HCT116 (cell line): Measurements from ENCODE around the gene GLO1. TPM values are rescaled to one million over a fixed set of nuclear protein-coding genes. Genes with fewer than 3 reads are reported as not detected.

Experiments
- ATAC-seq: fragments of 200-7000 bp; cut with Tn5 transposase; 2 replicates; pipeline ENCODE4 v1.9.1; 2020; ENCODE audit warnings: mild to moderate bottlenecking, moderate library complexity
- BruUV-seq: library from RNA; stranded (reverse); fragments of 400-500 nt; replicated peaks from 2 replicates; lab custom pipeline; 2021; lab: Mats Ljungman, UMichigan
- CTCF ChIA-PET: fragments of 300-600 bp; sonication (Branson Sonifier 250); formaldehyde crosslinking; loops from one replicate; lab custom pipeline; 2021; ENCODE audit warnings: antibody characterized with exemption; lab: Charles Lee
- POLR2A ChIA-PET: fragments of 300-600, 350-600 bp; sonication (Branson Sonifier 250); formaldehyde crosslinking; loops from one replicate; lab custom pipeline; 2021; ENCODE audit warnings: antibody characterized with exemption; lab: Charles Lee
- RAD21 ChIA-PET, 2 experiments: fragments of 300-600 bp; sonication (Branson Sonifier 250); formaldehyde crosslinking; loops; one replicate each; lab custom pipeline; 2023; ENCODE audit warnings: low total read pairs in 2 of 2; ENCODE audit not compliant: uncharacterized antibody in 2 of 2, unreplicated experiment in 2 of 2, low non-redundant PET in 1 of 2; lab: Charles Lee
- DNase-seq: peaks from one replicate; pipeline ENCODE4 v3.0.0-alpha.2; 2010; ENCODE audit warnings: low read depth, low spot score
- H2AFZ ChIP-seq: fragments of 200-600 bp; shearing (Covaris generic), sonication (generic); 2 replicates; pipeline ENCODE4 v1.6.1; 2017; ENCODE audit warnings: low read depth, mixed run types, mixed read lengths, antibody characterized with exemption, low read length; ENCODE audit not compliant: poor library complexity, severe bottlenecking
- H3K27ac ChIP-seq: 2 replicates; pipeline ENCODE4 v1.5.1; 2012; ENCODE audit warnings: low read depth, low read length
- H3K27me3 ChIP-seq: fragments of 200-600 bp; sonication (generic); 2 replicates; pipeline ENCODE4 v1.6.1; 2016; ENCODE audit warnings: mixed run types, low read length, mixed read lengths; ENCODE audit not compliant: insufficient read depth
- H3K36me3 ChIP-seq, 2 experiments: fragments of 200-500 bp in 1 of 2; fragments of 200-600 bp in 1 of 2; sonication (Bioruptor generic) in 1 of 2; sonication (generic) in 1 of 2; 2 replicates each; pipeline versions ENCODE4 v1.5.1 to v1.6.1; 2014 to 2016; ENCODE audit warnings: low read length in 2 of 2, inconsistent platforms in 1 of 2, mixed read lengths in 1 of 2, mixed run types in 1 of 2; ENCODE audit not compliant: insufficient read depth in 2 of 2, control insufficient read depth in 1 of 2
- H3K4me1 ChIP-seq, 2 experiments: fragments of 200-600 bp in 1 of 2; sonication (generic) in 1 of 2; 2 replicates each; pipeline versions ENCODE4 v1.5.1 to v1.6.1; 2012 to 2017; ENCODE audit warnings: low read length in 2 of 2, inconsistent platforms in 1 of 2, mild to moderate bottlenecking in 1 of 2, mixed read lengths in 1 of 2, mixed run types in 1 of 2, moderate library complexity in 1 of 2; ENCODE audit not compliant: insufficient read depth in 2 of 2, control insufficient read depth in 1 of 2
- H3K4me2 ChIP-seq: fragments of 200-600 bp; sonication (generic); 2 replicates; pipeline ENCODE4 v1.6.1; 2017; ENCODE audit warnings: mixed run types, low read length, mixed read lengths
- H3K4me3 ChIP-seq, 2 experiments: fragments of 200-600 bp in 1 of 2; sonication (generic) in 1 of 2; replicated peaks in 1 of 2; 2 replicates each; pipeline ENCODE4 v1.5.1; 2011 to 2016; ENCODE audit warnings: low read length in 2 of 2, control low read depth in 1 of 2, low read depth in 1 of 2, mild to moderate bottlenecking in 1 of 2, mixed read lengths in 1 of 2, mixed run types in 1 of 2
- H3K79me2 ChIP-seq: fragments of 200-600 bp; sonication (generic); 2 replicates; pipeline ENCODE4 v1.6.1; 2017; ENCODE audit warnings: mild to moderate bottlenecking, mixed run types, low read length, moderate library complexity, mixed read lengths; ENCODE audit not compliant: insufficient read depth
- H3K9ac ChIP-seq: fragments of 200-600 bp; sonication (generic); 2 replicates; pipeline ENCODE4 v1.6.1; 2016; ENCODE audit warnings: low read length, mixed read lengths
- H3K9me2 ChIP-seq: fragments of 200-600 bp; sonication (generic), shearing (Covaris generic); 2 replicates; pipeline ENCODE4 v1.6.1; 2017; ENCODE audit warnings: mixed run types, mild to moderate bottlenecking, moderate library complexity; ENCODE audit not compliant: insufficient read depth
- H3K9me3 ChIP-seq, 2 experiments: fragments of 200-500 bp in 1 of 2; fragments of 200-600 bp in 1 of 2; sonication (Bioruptor generic) in 1 of 2; sonication (generic) in 1 of 2; 2 replicates each; pipeline ENCODE4 v1.6.1; 2014 to 2017; ENCODE audit warnings: low read length in 2 of 2, mixed read lengths in 2 of 2, inconsistent platforms in 1 of 2, low read depth in 1 of 2, mild to moderate bottlenecking in 1 of 2, mixed run types in 1 of 2, moderate library complexity in 1 of 2; ENCODE audit not compliant: control insufficient read depth in 1 of 2, insufficient read depth in 1 of 2
- H4K20me1 ChIP-seq: fragments of 200-600 bp; sonication (generic), shearing (Covaris generic); 2 replicates; pipeline ENCODE4 v1.6.1; 2017; ENCODE audit warnings: mixed run types, mild to moderate bottlenecking, moderate library complexity; ENCODE audit not compliant: insufficient read depth
- ATF3 ChIP-seq: IDR thresholded peaks from 2 replicates; pipeline ENCODE4 v1.6.1; 2012
- CBX3 ChIP-seq: IDR thresholded peaks from 2 replicates; pipeline ENCODE4 v1.6.1; 2012; ENCODE audit warnings: low read depth
- CEBPB ChIP-seq: IDR thresholded peaks from 2 replicates; pipeline ENCODE4 v1.6.1; 2012; ENCODE audit warnings: low read depth
- EGR1 ChIP-seq: IDR thresholded peaks from 2 replicates; pipeline ENCODE4 v1.6.1; 2012; ENCODE audit warnings: low read depth
- ELF1 ChIP-seq: IDR thresholded peaks from 2 replicates; pipeline ENCODE4 v1.6.1; 2012; ENCODE audit warnings: low read depth, borderline replicate concordance
- EZH2 ChIP-seq: fragments of 200-600 bp; sonication (generic); IDR thresholded peaks from 2 replicates; pipeline ENCODE4 v1.6.1; 2017; ENCODE audit warnings: antibody characterized with exemption, mixed run types
- FOSL1 ChIP-seq: IDR thresholded peaks from 2 replicates; pipeline ENCODE4 v1.6.1; 2012; ENCODE audit warnings: low read depth
- POLR2A ChIP-seq: IDR thresholded peaks from 2 replicates; pipeline ENCODE4 v1.7.0; 2011; ENCODE audit warnings: borderline replicate concordance; ENCODE audit not compliant: insufficient read depth, insufficient read length; ENCODE audit errors: extremely low read depth
- POLR2AphosphoS5 ChIP-seq: IDR thresholded peaks from 2 replicates; pipeline ENCODE4 v1.6.1; 2011; ENCODE audit warnings: mild to moderate bottlenecking, low read depth, low read length, moderate library complexity
- RAD21 ChIP-seq: IDR thresholded peaks from 2 replicates; pipeline ENCODE4 v1.6.1; 2012; ENCODE audit warnings: low read depth, mild to moderate bottlenecking
- SP1 ChIP-seq: IDR thresholded peaks from 2 replicates; pipeline ENCODE4 v1.6.1; 2012; ENCODE audit warnings: low read depth
- SRF ChIP-seq: IDR thresholded peaks from 2 replicates; pipeline ENCODE4 v1.6.1; 2012; ENCODE audit warnings: low read depth
- TCF7L2 ChIP-seq: IDR thresholded peaks from 2 replicates; pipeline ENCODE4 v1.7.0; 2011; ENCODE audit warnings: borderline replicate concordance, inconsistent platforms; ENCODE audit not compliant: insufficient read depth, insufficient read length; ENCODE audit errors: extremely low read depth
- ZBTB33 ChIP-seq: IDR thresholded peaks from 2 replicates; pipeline ENCODE4 v1.6.1; 2011; ENCODE audit warnings: mild to moderate bottlenecking, low read length, moderate library complexity; ENCODE audit not compliant: insufficient replicate concordance; ENCODE audit errors: extremely low read depth
- ZFX ChIP-seq: fragments of 450-650 bp; IDR thresholded peaks from 2 replicates; pipeline ENCODE4 v1.6.1; 2017
- intact Hi-C: fragments of 100-400 bp; cut with micrococcal nuclease; formaldehyde crosslinking; loops from 2 replicates; pipeline ENCODE4 v1.10.0; 2022
- total RNA-seq: library from RNA; stranded (reverse); gene quantifications from one replicate; pipeline ENCODE4 v1.2.1, GENCODE V29; 2021; ENCODE audit not compliant: unreplicated experiment
- TF ChIP-seq, protein P1 (sequence below): IDR thresholded peaks from 2 replicates; pipeline ENCODE4 v1.6.1; 2012

GLO1 gene
- total RNA-seq, 1 experiment from 2014 or later = 191 TPM

GRCh38 chr6:38634518-38634917, 68.4 kb downstream of the GLO1 start:
- H3K4me2 ChIP-seq = no peak overlapping the region; the same call in 1 of the 2 replicates
- H3K9me3 ChIP-seq = no peaks in the 10 kb centered on the region
- intact Hi-C loops = no loop called here
- H3K4me3 ChIP-seq = no peak overlapping the region
- no peak overlapping the region for H3K27ac ChIP-seq
- H4K20me1 ChIP-seq = no peaks in the 10 kb centered on the region
- H3K9ac ChIP-seq = no peak overlapping the region
- no TSS peak for BruUV-seq
- no peaks in the 10 kb centered on the region; the same call in 1 of the 2 replicates for H3K79me2 ChIP-seq
- H3K9me2 ChIP-seq = no peaks in the 10 kb centered on the region
- no peak for TF ChIP-seq POLR2AphosphoS5
- no peak for TF ChIP-seq ZFX
- H3K27me3 ChIP-seq = no peaks in the 10 kb centered on the region
- POLR2A ChIA-PET = no interaction called here
- ATAC-seq (no peak), DNase-seq (no peak)
- peaks cover 8 to 21% of the 10 kb centered on the region in 2 experiments for H3K4me1 ChIP-seq
- CTCF ChIA-PET = no interaction called here
- H3K36me3 ChIP-seq = no peaks in the 10 kb centered on the region
- H2AFZ ChIP-seq = no peak overlapping the region
- RAD21 ChIA-PET = no interaction called here

- Histone ChIP-seq H3K9ac (no peak overlapping the region), H3K9me2 (no peaks in the 10 kb centered on the region), H3K4me2 (no peak overlapping the region), H3K36me3 (no peaks in the 10 kb centered on the region), H3K4me1 (peaks cover 0 to 14% of the 10 kb centered on the region in 2 experiments; a peak in 3 of 4 replicates), H3K9me3 (no peaks in the 10 kb centered on the region), H3K27me3 (no peaks in the 10 kb centered on the region), H2AFZ (no peak overlapping the region), H3K27ac (no peak overlapping the region), H3K4me3 (no peak overlapping the region), H4K20me1 (no peaks in the 10 kb centered on the region), H3K79me2 (no peaks in the 10 kb centered on the region)
- no peak for DNase-seq
- no peak for ATAC-seq
- POLR2A ChIA-PET = no interaction called here
- BruUV-seq = no TSS peak
- RAD21 ChIA-PET = no interaction called here
- intact Hi-C loops = no loop called here
- no peak for TF ChIP-seq FOSL1
- TF ChIP-seq ATF3 = no peak
- no peak for TF ChIP-seq EZH2
- TF ChIP-seq CBX3 = no peak
- TF ChIP-seq, protein P1, sequence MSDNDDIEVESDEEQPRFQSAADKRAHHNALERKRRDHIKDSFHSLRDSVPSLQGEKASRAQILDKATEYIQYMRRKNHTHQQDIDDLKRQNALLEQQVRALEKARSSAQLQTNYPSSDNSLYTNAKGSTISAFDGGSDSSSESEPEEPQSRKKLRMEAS = no peak
- TF ChIP-seq RAD21 = no peak
- TF ChIP-seq POLR2A = no peak
- no peak for TF ChIP-seq SRF
- TF ChIP-seq ZBTB33 = no peak
- no peak for TF ChIP-seq SP1
- no peak for TF ChIP-seq ELF1
- TF ChIP-seq TCF7L2 = no peak
- no peak for TF ChIP-seq EGR1
- TF ChIP-seq CEBPB = no peak
- CTCF ChIA-PET = no interaction called here
Observed at GRCh38 chr6:38632490-38632889, 70.5 kb downstream of the GLO1 start.
